Suppressor macrophage (primary cell): ENCODE data around the gene AIF1.

Experiments used
- DNase-seq, 4 experiments: peaks; one replicate each; pipeline ENCODE4 v3.0.0-alpha.2; 2020 to 2022
- total RNA-seq, 17 experiments: gene quantifications; one replicate each; lab custom pipeline; 2026; ENCODE audit warnings: mixed read lengths in 6 of 17, inconsistent platforms in 3 of 17; lab: John Stamatoyannopoulos, UW

The AIF1 gene
- 69.0 to 237 (median 144) reads per million in 17 experiments for total RNA-seq

- peak; percentile 66 to 90 (median 88) for DNase-seq
Observed at GRCh38 chr6:31614684-31615578, at the start of gene AIF1. AIF1 (plus strand) TSS chr6:31615234; CDS start chr6:31615330, 96 bp downstream.

DNA sequence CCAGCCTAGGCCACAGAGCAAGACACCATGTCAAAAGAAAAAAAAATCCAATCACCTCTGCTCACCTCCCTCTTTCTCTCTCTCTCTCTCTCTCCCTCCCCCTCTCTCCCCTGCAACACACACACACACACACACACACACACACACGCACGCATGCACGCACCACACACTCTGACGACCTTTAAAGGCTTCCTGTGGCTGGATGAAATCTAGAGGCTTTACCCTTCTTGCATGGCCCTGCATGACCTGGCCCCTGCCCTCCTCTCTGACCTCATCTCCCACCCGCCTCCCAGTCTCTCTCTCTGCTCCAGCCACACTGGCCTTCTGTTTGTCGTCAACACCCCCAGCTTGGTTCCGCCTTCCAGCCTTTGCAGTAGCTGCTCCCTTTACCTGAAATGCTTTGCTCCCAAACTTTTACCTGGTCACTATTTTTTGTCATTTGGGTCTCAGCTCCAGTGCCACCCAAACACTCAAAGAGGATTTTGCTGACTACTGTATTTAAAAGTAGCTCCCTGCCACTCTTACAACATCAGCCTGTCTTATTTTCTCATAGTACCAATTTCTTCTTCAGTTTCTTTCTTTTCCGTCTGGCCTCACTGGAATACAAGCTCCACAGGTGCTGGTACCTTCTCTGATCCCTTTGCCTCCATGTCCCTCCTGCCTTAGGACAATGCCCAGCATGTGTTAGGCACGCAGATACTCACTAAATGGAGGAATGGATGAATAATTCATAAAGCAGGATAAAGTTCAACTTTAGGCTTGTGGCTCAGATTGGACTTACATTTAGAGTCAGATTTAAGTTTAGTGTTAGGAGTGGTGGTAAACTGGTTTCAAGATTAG is 47.3 kb upstream of the AIF1 start:
- DNase-seq: peak; percentile 47 to 74 (median 62)

DNA sequence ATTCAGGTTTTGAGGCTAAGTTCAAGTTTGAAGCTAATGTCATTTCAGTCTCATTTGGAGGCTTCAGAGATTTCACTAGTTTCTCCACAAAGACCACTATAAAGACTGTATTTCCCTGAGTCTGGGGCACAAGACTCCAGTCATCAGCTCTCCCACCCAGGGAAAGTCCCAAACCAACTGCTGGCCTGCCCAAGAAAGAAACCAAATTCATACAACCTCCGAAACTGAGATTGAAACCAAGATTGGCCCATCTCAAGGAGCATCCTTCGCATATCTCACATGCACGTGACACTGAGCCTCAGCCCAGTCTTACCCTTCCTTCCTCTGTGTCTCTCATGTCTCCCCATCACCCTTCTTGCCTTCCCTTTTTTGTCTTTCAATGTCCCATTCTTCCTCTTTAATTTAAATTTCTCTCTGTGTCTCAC is 46.5 kb upstream of the AIF1 start:
- DNase-seq: peak; percentile 73 to 90 (median 84)

DNA sequence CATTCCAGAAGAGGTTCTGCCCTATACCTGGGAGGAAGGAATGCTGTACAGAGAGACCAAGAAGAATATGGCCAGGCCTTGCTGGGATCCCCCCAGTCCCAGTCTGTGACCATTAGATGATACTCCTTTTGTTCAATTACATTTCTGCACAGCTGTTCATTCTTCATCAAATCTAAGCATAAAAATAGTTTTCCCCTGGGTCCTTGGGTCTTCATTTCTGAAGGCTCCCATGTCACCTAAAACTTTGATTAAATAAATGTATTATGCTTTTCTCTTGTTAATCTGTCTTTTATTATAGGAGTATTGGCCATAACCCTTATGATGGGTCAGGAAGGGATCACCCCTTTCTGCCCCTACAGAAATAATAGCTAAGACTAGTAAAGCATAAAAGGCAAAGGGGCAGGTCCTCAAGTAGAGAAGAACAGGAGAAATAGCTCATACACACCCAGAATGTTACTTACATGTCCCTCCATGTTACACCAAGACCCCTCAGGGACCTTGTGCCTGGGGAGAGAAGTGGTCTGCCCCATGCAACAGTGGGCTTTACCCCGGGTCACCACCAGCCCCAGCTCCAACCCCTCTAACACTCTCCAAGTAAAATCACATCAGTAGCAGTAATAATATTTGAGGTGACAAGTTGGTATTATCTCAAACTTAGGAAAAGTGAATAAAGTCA is 45.0 kb upstream of the AIF1 start:
- no peak for DNase-seq

DNA sequence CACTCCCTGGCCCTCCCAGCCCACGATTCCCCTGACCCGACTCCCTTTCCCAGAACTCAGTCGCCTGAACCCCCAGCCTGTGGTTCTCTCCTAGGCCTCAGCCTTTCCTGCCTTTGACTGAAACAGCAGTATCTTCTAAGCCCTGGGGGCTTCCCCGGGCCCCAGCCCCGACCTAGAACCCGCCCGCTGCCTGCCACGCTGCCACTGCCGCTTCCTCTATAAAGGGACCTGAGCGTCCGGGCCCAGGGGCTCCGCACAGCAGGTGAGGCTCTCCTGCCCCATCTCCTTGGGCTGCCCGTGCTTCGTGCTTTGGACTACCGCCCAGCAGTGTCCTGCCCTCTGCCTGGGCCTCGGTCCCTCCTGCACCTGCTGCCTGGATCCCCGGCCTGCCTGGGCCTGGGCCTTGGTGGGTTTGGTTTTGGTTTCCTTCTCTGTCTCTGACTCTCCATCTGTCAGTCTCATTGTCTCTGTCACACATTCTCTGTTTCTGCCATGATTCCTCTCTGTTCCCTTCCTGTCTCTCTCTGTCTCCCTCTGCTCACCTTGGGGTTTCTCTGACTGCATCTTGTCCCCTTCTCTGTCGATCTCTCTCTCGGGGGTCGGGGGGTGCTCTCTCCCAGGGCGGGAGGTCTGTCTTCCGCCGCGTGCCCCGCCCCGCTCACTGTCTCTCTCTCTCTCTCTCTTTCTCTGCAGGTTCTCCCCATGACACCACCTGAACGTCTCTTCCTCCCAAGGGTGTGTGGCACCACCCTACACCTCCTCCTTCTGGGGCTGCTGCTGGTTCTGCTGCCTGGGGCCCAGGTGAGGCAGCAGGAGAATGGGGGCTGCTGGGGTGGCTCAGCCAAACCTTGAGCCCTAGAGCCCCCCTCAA is 42.8 kb upstream of the AIF1 start, which contains the start of gene LTA:
LTA (plus strand) TSS at position 249 of the 871 bp plus-strand sequence; CDS start at position 703, 454 bp downstream.
- DNase-seq: no peak

- DNase-seq: no peak
Observed at GRCh38 chr6:31573239-31574105, 41.6 kb upstream of the AIF1 start.

- DNase-seq: no peak
Observed at GRCh38 chr6:31574106-31575061, 40.6 kb upstream of the AIF1 start.

DNA sequence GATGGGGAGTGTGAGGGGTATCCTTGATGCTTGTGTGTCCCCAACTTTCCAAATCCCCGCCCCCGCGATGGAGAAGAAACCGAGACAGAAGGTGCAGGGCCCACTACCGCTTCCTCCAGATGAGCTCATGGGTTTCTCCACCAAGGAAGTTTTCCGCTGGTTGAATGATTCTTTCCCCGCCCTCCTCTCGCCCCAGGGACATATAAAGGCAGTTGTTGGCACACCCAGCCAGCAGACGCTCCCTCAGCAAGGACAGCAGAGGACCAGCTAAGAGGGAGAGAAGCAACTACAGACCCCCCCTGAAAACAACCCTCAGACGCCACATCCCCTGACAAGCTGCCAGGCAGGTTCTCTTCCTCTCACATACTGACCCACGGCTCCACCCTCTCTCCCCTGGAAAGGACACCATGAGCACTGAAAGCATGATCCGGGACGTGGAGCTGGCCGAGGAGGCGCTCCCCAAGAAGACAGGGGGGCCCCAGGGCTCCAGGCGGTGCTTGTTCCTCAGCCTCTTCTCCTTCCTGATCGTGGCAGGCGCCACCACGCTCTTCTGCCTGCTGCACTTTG is 39.6 kb upstream of the AIF1 start, which contains the start of gene TNF:
TNF (plus strand) TSS at position 231 of the 567 bp plus-strand sequence; CDS start at position 408, 177 bp downstream.
- peak; percentile 82 to 96 (median 90) for DNase-seq

DNA sequence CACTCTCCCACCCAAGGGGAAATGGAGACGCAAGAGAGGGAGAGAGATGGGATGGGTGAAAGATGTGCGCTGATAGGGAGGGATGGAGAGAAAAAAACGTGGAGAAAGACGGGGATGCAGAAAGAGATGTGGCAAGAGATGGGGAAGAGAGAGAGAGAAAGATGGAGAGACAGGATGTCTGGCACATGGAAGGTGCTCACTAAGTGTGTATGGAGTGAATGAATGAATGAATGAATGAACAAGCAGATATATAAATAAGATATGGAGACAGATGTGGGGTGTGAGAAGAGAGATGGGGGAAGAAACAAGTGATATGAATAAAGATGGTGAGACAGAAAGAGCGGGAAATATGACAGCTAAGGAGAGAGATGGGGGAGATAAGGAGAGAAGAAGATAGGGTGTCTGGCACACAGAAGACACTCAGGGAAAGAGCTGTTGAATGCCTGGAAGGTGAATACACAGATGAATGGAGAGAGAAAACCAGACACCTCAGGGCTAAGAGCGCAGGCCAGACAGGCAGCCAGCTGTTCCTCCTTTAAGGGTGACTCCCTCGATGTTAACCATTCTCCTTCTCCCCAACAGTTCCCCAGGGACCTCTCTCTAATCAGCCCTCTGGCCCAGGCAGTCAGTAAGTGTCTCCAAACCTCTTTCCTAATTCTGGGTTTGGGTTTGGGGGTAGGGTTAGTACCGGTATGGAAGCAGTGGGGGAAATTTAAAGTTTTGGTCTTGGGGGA is 38.9 kb upstream of the AIF1 start:
- DNase-seq: no peak

- no peak for DNase-seq
Observed at GRCh38 chr6:31576897-31577578, 38.0 kb upstream of the AIF1 start.

DNA sequence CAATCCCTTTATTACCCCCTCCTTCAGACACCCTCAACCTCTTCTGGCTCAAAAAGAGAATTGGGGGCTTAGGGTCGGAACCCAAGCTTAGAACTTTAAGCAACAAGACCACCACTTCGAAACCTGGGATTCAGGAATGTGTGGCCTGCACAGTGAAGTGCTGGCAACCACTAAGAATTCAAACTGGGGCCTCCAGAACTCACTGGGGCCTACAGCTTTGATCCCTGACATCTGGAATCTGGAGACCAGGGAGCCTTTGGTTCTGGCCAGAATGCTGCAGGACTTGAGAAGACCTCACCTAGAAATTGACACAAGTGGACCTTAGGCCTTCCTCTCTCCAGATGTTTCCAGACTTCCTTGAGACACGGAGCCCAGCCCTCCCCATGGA is 37.5 kb upstream of the AIF1 start:
- no peak for DNase-seq

- DNase-seq: no peak
Observed at GRCh38 chr6:31578184-31579118, 36.6 kb upstream of the AIF1 start.

DNA sequence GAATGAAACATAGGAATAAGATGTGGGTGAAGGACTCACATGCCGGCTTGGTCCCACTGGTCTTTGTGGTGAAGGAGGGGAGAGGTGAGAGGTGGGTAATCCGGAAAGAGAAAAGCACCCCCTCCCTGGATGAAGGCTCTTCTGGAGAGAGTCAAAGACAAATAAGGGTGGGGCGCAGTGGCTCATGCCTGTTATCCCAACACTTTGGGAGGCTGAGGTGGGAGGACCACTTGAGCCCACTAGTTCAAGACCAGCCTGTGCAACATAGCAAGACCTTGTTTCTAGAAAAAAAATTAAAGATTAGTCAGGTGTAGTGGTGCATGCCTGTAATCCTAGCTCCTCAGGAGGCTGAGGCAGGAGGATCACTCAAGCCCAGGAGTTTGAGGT is 35.9 kb upstream of the AIF1 start:
- DNase-seq: no peak

DNA sequence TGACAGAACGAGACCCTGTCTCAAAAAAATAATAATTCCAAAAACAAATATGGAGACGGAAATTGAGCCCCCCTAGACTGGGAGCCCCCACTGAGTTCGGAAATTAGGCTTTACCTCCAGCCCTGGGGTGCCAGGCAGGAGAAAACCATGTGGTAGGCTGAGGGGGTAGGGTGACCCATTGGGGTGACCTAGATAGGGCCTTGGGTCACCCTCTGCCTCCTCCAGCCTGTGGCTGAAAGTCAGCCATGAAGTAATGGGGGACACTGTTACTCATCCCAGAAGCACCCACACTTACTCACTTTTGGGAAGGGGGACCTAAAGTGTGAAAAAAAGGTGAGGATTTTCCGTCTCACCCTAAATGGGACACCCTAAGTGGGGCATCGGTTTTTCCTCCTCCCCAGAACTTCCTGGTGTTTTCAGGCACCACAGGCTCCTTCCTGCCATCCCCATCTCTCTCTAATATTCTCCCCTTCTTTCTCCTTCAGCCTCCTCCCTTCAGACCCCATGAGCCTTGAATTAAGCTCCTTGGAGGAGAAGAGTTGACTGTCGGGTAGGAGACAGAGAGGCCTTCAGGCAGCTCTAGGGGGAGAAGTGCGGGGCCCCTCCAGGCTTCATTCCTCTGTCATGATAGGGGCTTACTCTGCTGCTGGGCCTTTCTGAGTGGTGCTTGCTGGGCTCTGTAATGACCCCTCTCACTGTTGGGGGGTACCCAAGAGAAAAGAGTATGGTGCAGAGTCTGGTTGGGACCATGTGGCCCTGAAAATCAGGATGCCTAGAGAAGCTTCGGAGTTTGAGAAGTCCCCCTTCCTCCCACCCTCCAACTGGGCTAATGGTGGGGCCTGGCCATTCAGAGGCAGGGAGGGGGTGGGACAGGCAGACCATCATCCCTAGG is 35.2 kb upstream of the AIF1 start:
- no peak for DNase-seq

- no peak for DNase-seq
Observed at GRCh38 chr6:31580438-31580740, 34.6 kb upstream of the AIF1 start.
